GM19468 (cell line): Measurements from ENCODE around the gene CCDC102B.
"Not testable (repeated sequence)": the region's sequence is repeated elsewhere in the genome, so short reads cannot be mapped to it uniquely, and the experiment has no call there.

ENCODE experiments used
- ATAC-seq: cut with Tn5 transposase; IDR thresholded peaks from one replicate; pipeline ENCODE4 v1.9.1; 2021; ENCODE audit warnings: mild to moderate bottlenecking, moderate library complexity, moderate number of reproducible peaks; ENCODE audit not compliant: unreplicated experiment; ENCODE audit errors: extremely low read depth

Gene CCDC102B

GRCh38 chr18:68822926-68823325 lies 25.0 kb downstream of the CCDC102B start:
- ATAC-seq: no peak

- ATAC-seq: no peak
These were observed 28.2 kb downstream of the CCDC102B start for GRCh38 chr18:68826121-68826520.

DNA sequence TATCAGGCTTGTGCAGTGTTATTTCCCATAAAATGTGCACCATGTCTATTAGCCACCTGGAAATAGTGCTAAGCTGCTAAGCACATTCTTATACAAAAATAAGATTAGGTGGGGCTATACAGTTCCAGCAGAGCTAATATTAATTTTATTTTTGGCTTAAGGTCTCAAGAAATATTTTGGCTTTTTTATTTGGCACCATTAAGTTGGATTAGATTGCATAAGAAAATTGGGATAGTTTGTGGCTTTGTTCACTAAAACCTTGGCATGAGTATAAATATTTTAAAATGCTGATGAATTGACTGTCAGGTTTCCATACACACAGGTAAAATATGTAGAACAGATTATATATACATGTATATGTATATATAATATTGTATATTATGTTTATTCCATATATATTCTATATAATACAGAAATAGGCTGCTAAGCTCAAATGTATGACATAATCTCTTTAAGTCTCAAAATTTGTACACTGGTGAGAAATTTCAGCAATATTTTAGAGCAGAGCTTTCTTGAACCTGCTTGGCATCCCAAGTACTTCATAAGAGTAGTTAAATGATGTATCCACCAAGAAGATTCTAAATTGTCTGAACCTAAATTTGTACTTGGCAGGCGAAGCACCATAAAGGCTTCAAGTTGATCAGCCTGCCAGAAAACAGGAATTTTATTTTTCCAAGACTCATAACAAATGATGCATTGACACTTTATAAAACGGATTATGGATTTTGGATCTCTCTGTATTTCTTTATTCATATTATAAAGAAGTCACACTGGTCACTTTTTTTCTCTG lies 32.6 kb downstream of the CCDC102B start:
- ATAC-seq: no peak

DNA sequence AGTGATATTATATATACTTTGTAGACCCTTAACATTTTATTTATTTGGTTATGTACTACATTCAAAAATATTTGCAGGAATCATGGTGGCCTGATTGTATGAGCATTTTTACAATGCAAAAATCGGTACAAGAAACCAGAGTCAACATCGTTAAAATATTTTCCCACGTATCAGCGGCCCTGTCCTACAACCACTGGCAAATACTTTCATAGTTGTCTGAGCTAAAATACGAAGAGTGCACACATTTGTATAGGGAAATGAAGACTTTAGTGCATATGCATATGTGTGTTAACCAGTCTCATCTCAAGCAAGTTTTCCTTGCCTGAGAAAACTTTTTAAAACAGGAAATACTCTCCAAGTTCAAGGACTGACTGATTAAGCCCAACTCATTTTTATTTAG lies 35.9 kb downstream of the CCDC102B start:
- no peak for ATAC-seq

GRCh38 chr18:68837665-68838451 lies 40.0 kb downstream of the CCDC102B start:
- ATAC-seq: no peak

GRCh38 chr18:68839701-68840100 lies 41.8 kb downstream of the CCDC102B start:
- no peak for ATAC-seq

- no peak for ATAC-seq
These were observed 42.8 kb downstream of the CCDC102B start for GRCh38 chr18:68840554-68841263.

GRCh38 chr18:68841301-68841700 lies 43.4 kb downstream of the CCDC102B start:
- ATAC-seq: no peak

- ATAC-seq: no peak
These were observed 45.1 kb downstream of the CCDC102B start for GRCh38 chr18:68842951-68843350.

DNA sequence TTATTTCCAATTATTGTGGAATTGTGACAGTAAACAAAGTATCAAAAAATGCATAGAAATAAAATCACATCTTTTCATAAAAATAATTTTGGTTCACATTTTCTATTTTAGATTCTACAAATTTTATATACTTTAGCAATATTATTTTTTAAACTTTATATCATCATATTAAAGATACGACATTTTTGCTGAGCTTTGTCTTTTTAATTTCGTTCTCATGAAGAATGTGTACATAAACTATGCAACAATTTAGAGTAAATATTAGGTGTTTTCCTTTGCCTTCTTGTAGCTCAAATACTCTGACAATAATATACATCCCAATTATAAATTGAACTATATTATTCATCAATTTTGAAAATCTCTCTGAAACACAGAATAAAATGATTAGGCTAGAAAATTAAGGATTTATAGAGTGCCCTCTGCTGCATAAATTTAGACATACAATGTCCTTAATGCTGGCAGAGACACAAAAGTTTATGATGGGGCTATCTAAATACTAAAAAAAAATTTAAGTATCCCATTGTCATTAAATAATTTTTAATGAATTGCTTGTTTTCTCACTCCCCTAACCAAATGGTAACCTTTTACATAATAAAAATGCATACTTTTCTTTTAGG lies 45.7 kb downstream of the CCDC102B start:
- ATAC-seq: no peak

DNA sequence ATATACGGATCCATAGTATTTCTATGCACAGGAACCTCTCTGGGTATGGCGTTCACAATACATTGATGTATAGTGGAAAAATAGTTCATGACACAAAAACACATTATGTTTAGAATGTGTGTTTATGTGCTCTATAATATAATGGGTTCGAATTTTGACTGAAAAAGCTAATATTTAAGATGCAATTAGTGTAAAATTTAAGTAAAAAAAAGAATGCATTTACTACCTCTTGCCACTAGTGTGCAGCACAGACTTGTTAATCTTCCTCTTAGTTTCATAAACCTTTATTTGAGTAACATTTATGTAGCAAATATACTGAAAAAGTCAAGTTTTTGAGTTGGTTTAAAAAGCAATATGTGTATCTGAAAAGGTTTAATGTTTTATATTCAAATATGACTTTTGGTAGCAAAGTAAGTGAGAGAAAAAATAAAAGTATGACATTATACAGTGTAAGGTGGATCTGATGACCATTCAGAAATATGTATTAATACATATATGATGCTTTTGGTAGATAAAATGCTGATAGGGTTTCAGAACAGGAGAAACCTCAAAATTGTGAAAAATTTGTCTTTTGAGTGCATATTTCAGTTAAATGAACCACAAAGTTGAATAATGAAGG lies 49.4 kb downstream of the CCDC102B start:
- peak; percentile 35 for ATAC-seq

DNA sequence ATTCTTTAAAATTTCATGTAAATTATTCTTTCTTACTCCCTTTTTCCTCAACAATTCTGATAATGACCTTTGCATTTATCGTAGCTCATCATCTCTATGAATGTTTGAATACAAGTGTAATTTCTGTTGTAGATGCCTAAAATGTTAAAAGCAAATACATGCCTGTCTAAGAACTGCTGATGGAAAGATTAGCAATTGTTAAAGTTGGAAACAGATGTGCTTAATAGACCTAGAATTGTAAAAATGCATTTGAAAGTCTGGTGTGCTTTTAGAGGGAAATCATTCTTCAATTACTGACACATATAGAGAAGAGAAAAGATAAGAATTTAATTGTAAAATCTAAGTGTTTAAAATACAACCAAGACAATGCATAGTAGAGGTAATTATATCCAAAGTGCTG lies 50.4 kb downstream of the CCDC102B start:
- no peak for ATAC-seq

GRCh38 chr18:68854786-68855391 lies 57.0 kb downstream of the CCDC102B start:
- no peak for ATAC-seq

DNA sequence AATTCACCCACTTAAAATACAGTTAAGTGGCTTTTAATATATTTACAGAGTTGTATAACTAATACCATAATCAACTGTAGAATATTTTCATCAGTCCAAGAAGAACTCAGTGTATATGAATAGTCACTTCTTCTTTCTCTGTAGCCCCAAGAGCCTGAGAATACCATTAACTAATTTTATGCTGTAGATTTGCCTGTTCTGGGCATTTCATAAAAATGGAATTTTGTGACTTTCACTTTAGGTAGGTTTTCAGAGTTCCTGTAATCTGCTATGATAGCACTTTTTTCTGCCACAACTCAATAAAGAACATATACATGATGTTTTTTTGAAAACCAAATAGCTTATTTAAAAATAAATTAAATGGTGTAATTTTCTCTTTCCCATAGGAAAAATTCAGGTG lies 57.6 kb downstream of the CCDC102B start:
- ATAC-seq: no peak

DNA sequence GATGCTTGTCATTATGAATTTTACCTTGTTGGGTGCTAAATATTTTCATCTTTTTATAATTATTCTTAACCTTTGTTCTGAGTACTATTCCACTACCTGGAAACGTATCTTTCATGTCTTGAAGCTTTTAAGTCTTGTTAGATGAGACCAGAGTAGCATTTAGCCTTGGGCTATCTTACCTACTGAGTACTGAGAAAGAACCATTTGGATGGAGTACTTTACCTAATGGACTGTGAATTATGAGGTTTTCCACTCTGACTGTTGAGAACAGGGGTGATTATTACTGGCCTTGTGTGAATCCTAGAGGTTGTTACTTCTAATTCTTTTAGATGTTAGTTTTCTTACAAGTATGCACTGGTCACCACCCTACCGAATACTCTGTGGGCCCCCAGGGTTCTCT lies 63.5 kb downstream of the CCDC102B start:
- no peak for ATAC-seq

DNA sequence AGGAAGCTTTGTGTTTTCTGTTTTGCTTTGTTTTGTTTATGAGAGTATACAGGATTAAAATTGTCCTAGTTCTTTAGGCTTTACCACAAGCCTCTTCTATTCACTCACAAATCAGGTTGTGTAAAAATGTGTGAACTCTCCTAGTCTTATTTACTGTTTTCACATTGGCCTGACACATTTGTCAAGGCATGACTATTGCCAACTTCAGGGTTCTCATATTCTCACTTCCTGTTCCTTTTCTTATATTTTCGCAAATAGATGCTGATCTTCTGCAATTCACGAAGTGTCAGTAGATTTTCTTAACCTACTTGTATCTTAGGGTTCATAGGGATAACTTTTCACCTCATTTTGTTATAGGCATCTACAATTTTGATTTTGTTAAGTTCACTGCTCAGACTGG lies 67.1 kb downstream of the CCDC102B start:
- no peak for ATAC-seq

DNA sequence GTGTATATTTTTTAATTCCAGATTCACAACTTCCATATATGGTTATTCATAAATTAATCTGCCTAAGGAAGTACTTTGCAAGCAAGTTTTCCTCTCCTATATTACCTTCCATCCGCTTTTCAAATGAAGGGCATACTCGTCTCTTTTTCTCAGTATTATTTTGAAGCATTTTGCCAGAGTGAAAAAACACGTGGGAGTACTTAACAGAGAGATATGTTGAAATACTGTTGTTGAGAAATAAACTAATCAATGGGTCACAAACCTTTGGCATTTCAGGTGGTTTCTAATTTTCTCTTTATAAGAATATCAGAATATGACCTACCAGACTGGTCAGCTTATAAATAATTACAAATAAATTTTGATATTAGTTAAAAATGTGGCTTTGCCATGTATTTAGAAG lies 67.6 kb downstream of the CCDC102B start:
- no peak for ATAC-seq

GRCh38 chr18:68873003-68873402 lies 75.1 kb downstream of the CCDC102B start:
- ATAC-seq: no peak

- ATAC-seq: no peak
These were observed 76.5 kb downstream of the CCDC102B start for GRCh38 chr18:68874361-68874760.

GRCh38 chr18:68879947-68880346 lies 82.1 kb downstream of the CCDC102B start:
- ATAC-seq: not testable (repeated sequence)
